SH-SY5Y (cell line): ENCODE data around the gene ARHGEF25.

Experiments used
- GATA2 ChIP-seq: IDR thresholded peaks from 2 replicates; pipeline ENCODE4 v1.6.1; 2011; ENCODE audit warnings: mild to moderate bottlenecking, low read depth, low read length
- GATA3 ChIP-seq: IDR thresholded peaks from 2 replicates; pipeline ENCODE4 v1.6.1; 2011; ENCODE audit warnings: low read depth, mild to moderate bottlenecking, low read length, moderate library complexity

GRCh38 chr12:57581802-57582201 lies 29.4 kb upstream of the ARHGEF25 start:
- TF ChIP-seq GATA2 (no peak), GATA3 (no peak)
